IPS-18a (cell line): ENCODE measurements around the gene PCBP3.
"Not testable (repeated sequence)": the region's sequence is repeated elsewhere in the genome, so short reads cannot be mapped to it uniquely, and the experiment has no call there.

Source experiments
- H3K27ac ChIP-seq: one replicate; pipeline ENCODE4 v1.5.1; 2013; ENCODE audit warnings: low read length
- H3K27me3 ChIP-seq: one replicate; pipeline ENCODE4 v1.6.1; 2013; ENCODE audit warnings: mild to moderate bottlenecking, low read length; ENCODE audit not compliant: control insufficient read depth, insufficient read depth
- H3K36me3 ChIP-seq: one replicate; pipeline ENCODE4 v1.6.1; 2013; ENCODE audit warnings: low read depth, low read length; ENCODE audit not compliant: control insufficient read depth
- H3K4me1 ChIP-seq: one replicate; pipeline ENCODE4 v1.6.1; 2013; ENCODE audit warnings: low read depth, low read length; ENCODE audit not compliant: control insufficient read depth
- H3K4me3 ChIP-seq: one replicate; pipeline ENCODE4 v1.5.1; 2013; ENCODE audit warnings: low read length
- H3K9ac ChIP-seq: one replicate; pipeline ENCODE4 v1.6.1; 2013; ENCODE audit warnings: mild to moderate bottlenecking, low read length, moderate library complexity
- H3K9me3 ChIP-seq: one replicate; pipeline ENCODE4 v1.6.1; 2013; ENCODE audit warnings: low read depth, low read length; ENCODE audit not compliant: control insufficient read depth

PCBP3 gene

GRCh38 chr21:45802956-45803617, 159.6 kb downstream of the PCBP3 start:
- no peaks in the 10 kb centered on the region for H3K4me1 ChIP-seq
- H3K36me3 ChIP-seq: no peaks in the 10 kb centered on the region
- H3K9me3 ChIP-seq: no peaks in the 10 kb centered on the region
- H3K27me3 ChIP-seq: no peaks in the 10 kb centered on the region
- H3K4me3 ChIP-seq: no peak overlapping the region
- H3K27ac ChIP-seq: no peak overlapping the region
- H3K9ac ChIP-seq: no peak overlapping the region

GRCh38 chr21:45803618-45804340, 160.3 kb downstream of the PCBP3 start:
- Histone ChIP-seq H3K9ac (no peak overlapping the region), H3K4me1 (no peaks in the 10 kb centered on the region)

GRCh38 chr21:45804809-45805313, 161.3 kb downstream of the PCBP3 start:
- no peaks in the 10 kb centered on the region for H3K27me3 ChIP-seq
- no peak overlapping the region for H3K9ac ChIP-seq
- H3K9me3 ChIP-seq: no peaks in the 10 kb centered on the region
- H3K4me3 ChIP-seq: no peak overlapping the region
- H3K36me3 ChIP-seq: no peaks in the 10 kb centered on the region
- H3K4me1 ChIP-seq: no peaks in the 10 kb centered on the region
- H3K27ac ChIP-seq: no peak overlapping the region

More at GRCh38 chr21:45803618-45804340, 160.3 kb downstream of the PCBP3 start:
- H3K9me3 ChIP-seq: no peaks in the 10 kb centered on the region
- no peak overlapping the region for H3K27ac ChIP-seq
- H3K27me3 ChIP-seq: no peaks in the 10 kb centered on the region
- no peaks in the 10 kb centered on the region for H3K36me3 ChIP-seq
- H3K4me3 ChIP-seq: no peak overlapping the region

GRCh38 chr21:45805321-45805720, 161.8 kb downstream of the PCBP3 start:
- no peak overlapping the region for H3K9ac ChIP-seq

GRCh38 chr21:45806042-45806441, 162.5 kb downstream of the PCBP3 start:
- H3K4me1 ChIP-seq: no peaks in the 10 kb centered on the region
- H3K9me3 ChIP-seq: no peaks in the 10 kb centered on the region
- no peak overlapping the region for H3K27ac ChIP-seq
- no peaks in the 10 kb centered on the region for H3K36me3 ChIP-seq
- H3K4me3 ChIP-seq: no peak overlapping the region
- H3K27me3 ChIP-seq: no peaks in the 10 kb centered on the region
- no peak overlapping the region for H3K9ac ChIP-seq

More at GRCh38 chr21:45805321-45805720, 161.8 kb downstream of the PCBP3 start:
- H3K36me3 ChIP-seq: no peaks in the 10 kb centered on the region
- H3K4me1 ChIP-seq: no peaks in the 10 kb centered on the region
- no peak overlapping the region for H3K4me3 ChIP-seq
- no peak overlapping the region for H3K27ac ChIP-seq
- no peaks in the 10 kb centered on the region for H3K27me3 ChIP-seq
- no peaks in the 10 kb centered on the region for H3K9me3 ChIP-seq

GRCh38 chr21:45808663-45809062, 165.1 kb downstream of the PCBP3 start:
- H3K9ac ChIP-seq, H3K4me3 ChIP-seq, H3K9me3 ChIP-seq, H3K27ac ChIP-seq, H3K4me1 ChIP-seq, H3K27me3 ChIP-seq, H3K36me3 ChIP-seq: not testable (repeated sequence)

- no peak overlapping the region for H3K9ac ChIP-seq
- no peak overlapping the region for H3K4me3 ChIP-seq
- no peaks in the 10 kb centered on the region for H3K4me1 ChIP-seq
- no peak overlapping the region for H3K27ac ChIP-seq
- H3K9me3 ChIP-seq: no peaks in the 10 kb centered on the region
- no peaks in the 10 kb centered on the region for H3K36me3 ChIP-seq
- H3K27me3 ChIP-seq: no peaks in the 10 kb centered on the region
These were observed 165.9 kb downstream of the PCBP3 start for GRCh38 chr21:45809421-45809820.

GRCh38 chr21:45811136-45811535, 167.6 kb downstream of the PCBP3 start:
- H3K36me3 ChIP-seq: no peaks in the 10 kb centered on the region
- no peak overlapping the region for H3K27ac ChIP-seq
- H3K9ac ChIP-seq: no peak overlapping the region
- H3K27me3 ChIP-seq: no peaks in the 10 kb centered on the region
- no peaks in the 10 kb centered on the region for H3K4me1 ChIP-seq
- no peaks in the 10 kb centered on the region for H3K9me3 ChIP-seq
- H3K4me3 ChIP-seq: no peak overlapping the region

- not testable (repeated sequence) for H3K9ac ChIP-seq
These were observed 170.8 kb downstream of the PCBP3 start for GRCh38 chr21:45814210-45814940.

GRCh38 chr21:45815781-45816180, 172.3 kb downstream of the PCBP3 start:
- H3K27me3 ChIP-seq, H3K4me1 ChIP-seq, H3K9me3 ChIP-seq, H3K4me3 ChIP-seq, H3K27ac ChIP-seq, H3K9ac ChIP-seq, H3K36me3 ChIP-seq: not testable (repeated sequence)

More at GRCh38 chr21:45814210-45814940, 170.8 kb downstream of the PCBP3 start:
- H3K4me1 ChIP-seq, H3K36me3 ChIP-seq, H3K27me3 ChIP-seq, H3K4me3 ChIP-seq, H3K9me3 ChIP-seq, H3K27ac ChIP-seq: not testable (repeated sequence)

- Histone ChIP-seq H3K9me3 (no peaks in the 10 kb centered on the region), H3K27ac (no peak overlapping the region), H3K9ac (no peak overlapping the region), H3K27me3 (no peaks in the 10 kb centered on the region), H3K4me1 (no peaks in the 10 kb centered on the region), H3K36me3 (no peaks in the 10 kb centered on the region), H3K4me3 (no peak overlapping the region)
These were observed 173.3 kb downstream of the PCBP3 start for GRCh38 chr21:45816794-45817193.
